MM.1S (cell line): ENCODE data around the gene CEP164.

Source experiments
- DNase-seq: peaks from one replicate; pipeline ENCODE4 v3.0.0-alpha.2; 2015
- H2AFZ ChIP-seq: fragments of 300-600 bp; sonication (generic); 2 replicates; pipeline ENCODE4 v1.6.0; 2016; ENCODE audit warnings: antibody characterized with exemption, low read length
- H3F3A ChIP-seq: fragments of 300-600 bp; sonication (generic); 2 replicates; pipeline ENCODE4 v1.6.1; 2016; ENCODE audit warnings: mild to moderate bottlenecking, antibody characterized with exemption, low read length, moderate library complexity, mixed read lengths; ENCODE audit not compliant: insufficient read depth
- H3K27ac ChIP-seq: fragments of 300-600 bp; sonication (generic); 2 replicates; pipeline ENCODE4 v1.5.1; 2016; ENCODE audit warnings: mild to moderate bottlenecking, low read length
- H3K27me3 ChIP-seq: fragments of 300-600 bp; sonication (generic); replicated peaks from 2 replicates; pipeline ENCODE4 v1.6.0; 2016; ENCODE audit warnings: low read length; ENCODE audit not compliant: insufficient read depth
- H3K36me3 ChIP-seq: fragments of 300-600 bp; sonication (generic); replicated peaks from 2 replicates; pipeline ENCODE4 v1.6.1; 2016; ENCODE audit warnings: mild to moderate bottlenecking, low read length, mixed read lengths; ENCODE audit not compliant: insufficient read depth
- H3K4me1 ChIP-seq: fragments of 300-600 bp; sonication (generic); 2 replicates; pipeline ENCODE4 v1.6.1; 2016; ENCODE audit warnings: low read length, mixed read lengths
- H3K4me2 ChIP-seq: fragments of 300-600 bp; sonication (generic); 2 replicates; pipeline ENCODE4 v1.6.0; 2016; ENCODE audit warnings: low read depth, low read length
- H3K4me3 ChIP-seq: fragments of 300-600 bp; sonication (generic); 2 replicates; pipeline ENCODE4 v1.5.1; 2016; ENCODE audit warnings: low read length, mixed read lengths
- H3K79me2 ChIP-seq: fragments of 300-600 bp; sonication (generic); 2 replicates; pipeline ENCODE4 v1.6.1; 2016; ENCODE audit warnings: mixed run types, low read length, mixed read lengths
- H3K9ac ChIP-seq: fragments of 300-600 bp; sonication (generic); 2 replicates; pipeline ENCODE4 v1.6.1; 2016; ENCODE audit warnings: low read length, mixed read lengths
- H3K9me2 ChIP-seq: fragments of 300-600 bp; sonication (generic); replicated peaks from 2 replicates; pipeline ENCODE4 v1.6.1; 2016; ENCODE audit warnings: mild to moderate bottlenecking, low read length, mixed read lengths; ENCODE audit not compliant: insufficient read depth
- H3K9me3 ChIP-seq: fragments of 300-600 bp; sonication (generic); replicated peaks from 2 replicates; pipeline ENCODE4 v1.6.1; 2016; ENCODE audit warnings: mild to moderate bottlenecking, low read length, mixed read lengths; ENCODE audit not compliant: insufficient read depth
- H4K20me1 ChIP-seq: fragments of 300-600 bp; sonication (generic); 2 replicates; pipeline ENCODE4 v1.6.1; 2016; ENCODE audit warnings: mild to moderate bottlenecking, low read length, moderate library complexity, mixed read lengths; ENCODE audit not compliant: insufficient read depth
- EZH2 ChIP-seq: fragments of 300-600 bp; sonication (generic); optimal IDR thresholded peaks from 2 replicates; pipeline ENCODE3; 2017; ENCODE audit warnings: low read depth, mild to moderate bottlenecking, antibody characterized with exemption, low read length, mixed read lengths
- EZH2phosphoT487 ChIP-seq: fragments of 300-600 bp; sonication (generic); IDR thresholded peaks from 2 replicates; pipeline ENCODE4 v1.6.1; 2018; ENCODE audit warnings: antibody characterized with exemption, low read length
- TF ChIP-seq, protein P1 (sequence below): fragments of 300-600 bp; sonication (generic); IDR thresholded peaks from 2 replicates; pipeline ENCODE4 v1.5.1; 2016; ENCODE audit warnings: antibody characterized with exemption, low read length, mixed read lengths

CEP164 gene

DNA sequence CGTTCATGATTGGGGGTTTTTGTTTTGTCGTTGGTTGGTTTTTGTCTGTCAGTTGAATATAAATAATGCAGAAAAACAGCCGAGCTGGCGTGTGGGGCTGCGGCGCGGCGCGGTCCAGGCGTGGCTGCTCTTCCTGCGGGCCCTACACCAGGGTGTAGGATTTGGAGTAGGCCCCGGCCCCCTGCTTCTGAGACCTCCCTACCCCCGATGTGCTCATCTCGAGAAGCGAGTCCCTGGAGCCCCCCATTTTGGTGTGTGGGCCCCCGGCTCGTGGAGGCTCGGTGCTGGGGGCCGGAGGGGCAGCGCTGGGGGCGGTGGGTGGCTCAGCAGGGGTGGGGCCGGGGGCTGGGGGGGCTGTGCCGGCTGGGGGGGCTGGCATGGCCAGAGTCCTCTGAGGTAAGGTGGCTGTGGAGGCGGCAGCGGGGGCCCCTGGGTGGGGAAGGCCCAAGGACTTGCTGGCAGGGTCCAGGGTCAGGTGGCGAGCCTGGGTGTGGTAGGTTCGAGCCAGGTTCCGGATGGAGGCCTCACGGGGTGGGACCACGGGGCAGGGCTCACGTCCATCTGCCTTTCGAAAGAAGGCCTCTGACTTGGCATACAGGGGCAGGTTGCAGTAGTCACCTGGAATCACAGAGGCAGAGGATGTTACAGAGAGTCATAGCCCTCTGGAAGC lies 100.7 kb downstream of the CEP164 start:
- Histone ChIP-seq H2AFZ (no peak overlapping the region), H3K36me3 (no peaks in the 10 kb centered on the region), H3K4me1 (no peaks in the 10 kb centered on the region), H3K9ac (no peak overlapping the region), H3K4me2 (no peak overlapping the region), H3K4me3 (no peak overlapping the region), H4K20me1 (no peaks in the 10 kb centered on the region), H3F3A (no peaks in the 10 kb centered on the region), H3K27ac (no peak overlapping the region), H3K9me2 (no peaks in the 10 kb centered on the region), H3K79me2 (no peaks in the 10 kb centered on the region), H3K9me3 (no peaks in the 10 kb centered on the region), H3K27me3 (peaks cover 39% of the 10 kb centered on the region)
- no peak for DNase-seq
- no peak for TF ChIP-seq EZH2phosphoT487
- TF ChIP-seq, protein P1, sequence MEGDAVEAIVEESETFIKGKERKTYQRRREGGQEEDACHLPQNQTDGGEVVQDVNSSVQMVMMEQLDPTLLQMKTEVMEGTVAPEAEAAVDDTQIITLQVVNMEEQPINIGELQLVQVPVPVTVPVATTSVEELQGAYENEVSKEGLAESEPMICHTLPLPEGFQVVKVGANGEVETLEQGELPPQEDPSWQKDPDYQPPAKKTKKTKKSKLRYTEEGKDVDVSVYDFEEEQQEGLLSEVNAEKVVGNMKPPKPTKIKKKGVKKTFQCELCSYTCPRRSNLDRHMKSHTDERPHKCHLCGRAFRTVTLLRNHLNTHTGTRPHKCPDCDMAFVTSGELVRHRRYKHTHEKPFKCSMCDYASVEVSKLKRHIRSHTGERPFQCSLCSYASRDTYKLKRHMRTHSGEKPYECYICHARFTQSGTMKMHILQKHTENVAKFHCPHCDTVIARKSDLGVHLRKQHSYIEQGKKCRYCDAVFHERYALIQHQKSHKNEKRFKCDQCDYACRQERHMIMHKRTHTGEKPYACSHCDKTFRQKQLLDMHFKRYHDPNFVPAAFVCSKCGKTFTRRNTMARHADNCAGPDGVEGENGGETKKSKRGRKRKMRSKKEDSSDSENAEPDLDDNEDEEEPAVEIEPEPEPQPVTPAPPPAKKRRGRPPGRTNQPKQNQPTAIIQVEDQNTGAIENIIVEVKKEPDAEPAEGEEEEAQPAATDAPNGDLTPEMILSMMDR = no peak
- no peak for TF ChIP-seq EZH2

DNA sequence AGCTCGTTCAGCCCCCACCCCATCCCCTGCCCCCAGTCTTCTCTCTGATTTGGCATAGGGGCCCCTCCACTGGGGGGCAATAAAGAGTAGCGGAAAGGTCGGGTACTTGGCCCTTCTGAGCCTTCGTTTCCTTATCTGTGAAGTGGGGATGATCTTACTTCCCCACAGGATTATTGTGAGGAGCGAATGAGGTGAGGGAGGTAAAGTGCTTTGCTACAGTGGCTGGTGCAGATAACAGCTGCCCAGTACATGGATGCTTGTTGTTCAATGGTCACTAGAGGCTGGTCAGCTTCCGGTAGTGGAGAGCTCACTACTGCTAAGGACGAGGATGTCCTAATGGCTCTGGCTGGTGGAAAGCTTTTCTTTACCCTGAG lies 101.2 kb downstream of the CEP164 start:
- no peaks in the 10 kb centered on the region for H3K9me3 ChIP-seq
- H3K36me3 ChIP-seq = no peaks in the 10 kb centered on the region
- H3K4me3 ChIP-seq = no peak overlapping the region
- no peak overlapping the region for H2AFZ ChIP-seq
- H3K4me1 ChIP-seq = no peaks in the 10 kb centered on the region
- no peak overlapping the region for H3K9ac ChIP-seq
- no peaks in the 10 kb centered on the region for H3K79me2 ChIP-seq
- no peaks in the 10 kb centered on the region for H4K20me1 ChIP-seq
- no peaks in the 10 kb centered on the region for H3F3A ChIP-seq
- H3K27me3 ChIP-seq = peaks cover 39% of the 10 kb centered on the region
- no peaks in the 10 kb centered on the region for H3K9me2 ChIP-seq
- TF ChIP-seq EZH2phosphoT487 (no peak), EZH2 (no peak)
- TF ChIP-seq, protein P1 = no peak
- no peak overlapping the region for H3K27ac ChIP-seq
- DNase-seq = no peak
- no peak overlapping the region for H3K4me2 ChIP-seq

DNA sequence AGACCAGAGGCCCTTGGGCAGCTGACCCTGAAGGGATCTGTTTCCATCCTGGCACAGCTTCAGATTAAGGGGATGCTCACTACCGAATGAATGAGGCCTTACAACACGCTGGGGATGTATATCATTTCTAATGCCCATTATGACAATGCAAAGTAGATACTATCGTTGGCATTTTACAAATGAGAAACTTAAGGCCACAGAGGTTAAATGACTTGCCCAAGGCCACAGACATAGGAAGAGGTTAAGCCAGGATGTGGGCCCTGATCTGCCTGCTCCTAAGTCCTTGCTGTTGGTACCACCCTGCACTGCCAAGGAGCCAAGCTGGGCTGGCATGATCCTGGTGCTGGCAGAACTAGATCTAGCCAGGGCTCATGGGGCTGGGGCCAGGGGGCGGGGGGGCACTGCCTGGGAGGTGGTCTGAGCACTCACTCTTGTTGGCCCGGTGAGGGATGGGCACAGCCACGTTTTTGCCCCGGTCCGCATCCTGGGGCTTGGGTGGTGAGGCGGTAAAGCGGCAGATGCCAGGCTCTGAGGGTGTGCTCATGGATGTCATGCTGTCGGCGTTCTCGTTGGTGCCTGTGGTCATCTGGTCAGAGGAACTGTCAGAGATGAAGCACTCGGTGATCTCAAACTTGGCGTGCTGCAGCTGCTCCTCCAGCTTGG lies 102.8 kb downstream of the CEP164 start:
- H3K27me3 ChIP-seq = peaks cover 39% of the 10 kb centered on the region
- no peaks in the 10 kb centered on the region for H3K36me3 ChIP-seq
- H2AFZ ChIP-seq = no peak overlapping the region
- DNase-seq = no peak
- H3K4me3 ChIP-seq = no peak overlapping the region
- no peaks in the 10 kb centered on the region for H4K20me1 ChIP-seq
- no peaks in the 10 kb centered on the region for H3K79me2 ChIP-seq
- H3K9me2 ChIP-seq = no peaks in the 10 kb centered on the region
- H3K4me1 ChIP-seq = no peaks in the 10 kb centered on the region
- H3K4me2 ChIP-seq = no peak overlapping the region
- no peak overlapping the region for H3K27ac ChIP-seq
- no peaks in the 10 kb centered on the region for H3K9me3 ChIP-seq
- TF ChIP-seq EZH2 = no peak
- no peak for TF ChIP-seq EZH2phosphoT487
- TF ChIP-seq, protein P1 = no peak
- H3K9ac ChIP-seq = no peak overlapping the region
- H3F3A ChIP-seq = no peaks in the 10 kb centered on the region
